Small intestine (tissue), 7 donors: ENCODE results near the gene CMC4. TPM values are rescaled to one million over a fixed set of nuclear protein-coding genes. Genes with fewer than 3 reads are reported as not detected.
A peak's percentile ranks its signal among the peaks of the same experiment; 100 is the strongest.

Experiments
- DNase-seq, 2 donors: peaks; one replicate each; pipeline versions ENCODE4 v3.0.0 to v3.0.0-alpha.2; 2013
- FAIRE-seq: peaks from 2 replicates; lab custom pipeline; 2012; peaks lifted over from hg19 to GRCh38; lab: Jason Lieb, UNC
- H3K27ac ChIP-seq, 3 donors: one replicate each; pipeline ENCODE4 v1.5.1; 2013; ENCODE audit warnings: low read length in 2 of 3, mild to moderate bottlenecking in 2 of 3, control low read depth in 1 of 3, inconsistent platforms in 1 of 3, low read depth in 1 of 3, moderate library complexity in 1 of 3
- H3K27me3 ChIP-seq, 3 donors: one replicate each; pipeline ENCODE4 v1.6.1; 2013; ENCODE audit warnings: low read length in 3 of 3, inconsistent platforms in 1 of 3; ENCODE audit not compliant: control insufficient read depth in 3 of 3, insufficient read depth in 3 of 3
- H3K36me3 ChIP-seq, 3 donors: one replicate each; pipeline ENCODE4 v1.6.1; 2013; ENCODE audit warnings: low read length in 3 of 3, inconsistent platforms in 1 of 3, low read depth in 1 of 3, mild to moderate bottlenecking in 1 of 3, moderate library complexity in 1 of 3; ENCODE audit not compliant: control insufficient read depth in 3 of 3, insufficient read depth in 2 of 3
- H3K4me1 ChIP-seq, 3 donors: one replicate each; pipeline ENCODE4 v1.6.1; 2013; ENCODE audit warnings: low read length in 2 of 3, inconsistent platforms in 1 of 3, low read depth in 1 of 3, mild to moderate bottlenecking in 1 of 3, moderate library complexity in 1 of 3; ENCODE audit not compliant: control insufficient read depth in 3 of 3, insufficient read depth in 2 of 3
- H3K4me3 ChIP-seq, 3 donors: one replicate each; pipeline ENCODE4 v1.5.1; 2013; ENCODE audit warnings: low read length in 3 of 3, control low read depth in 1 of 3, inconsistent platforms in 1 of 3, low read depth in 1 of 3, mild to moderate bottlenecking in 1 of 3, moderate library complexity in 1 of 3
- H3K9me3 ChIP-seq, 2 donors: one replicate each; pipeline ENCODE4 v1.6.1; 2013; ENCODE audit warnings: low read depth in 1 of 2, low read length in 1 of 2; ENCODE audit not compliant: control insufficient read depth in 2 of 2, insufficient read depth in 1 of 2
- WGBS, 3 donors: extraction: QIAGEN DNeasy Blood & Tissue Kit; methylation state at CpG; one replicate each; pipeline ENCODE4 v1.1.7; 2013; 5-methylcytosine and 5-hydroxymethylcytosine counted together
- polyA plus RNA-seq, 4 donors: library from polyadenylated mRNA; stranded (reverse) in 3 of 4; unstranded in 1 of 4; fragments of 200-250 nt in 3 of 4; fragments of 120-200 nt in 1 of 4; gene quantifications; one replicate each; pipeline versions ENCODE4 v1.2.1 to v1.2.3, GENCODE V29; 2013
- donor health status: healthy with polysubstance abuse.
- donor health status: control.
- donor health status: control.
- donor health status: Bipolar disorder and iron deficiency.
- donor health status: healthy.

Gene CMC4
- polyA plus RNA-seq, 4 donors = 9.3 to 17.3 (median 12.9) TPM

GRCh38 chrX:155061760-155062159 is 9.2 kb downstream of the CMC4 start:
- DNase-seq (no peak), FAIRE-seq (no peak)
- Histone ChIP-seq H3K9me3 (no peaks in the 10 kb centered on the region), H3K4me1 (peaks cover 0 to 5% (median 0%) of the 10 kb centered on the region in 3 donors), H3K27me3 (no peaks in the 10 kb centered on the region), H3K36me3 (peaks cover 0 to 4% (median 0%) of the 10 kb centered on the region in 3 donors), H3K27ac (no peak overlapping the region), H3K4me3 (no peak overlapping the region)
- WGBS, 3 donors = 82 to 89% (median 84%) methylated on average over 4 of the region's 4 CpGs

- no peak overlapping the region for H3K4me3 ChIP-seq
- H3K27ac ChIP-seq = peak overlapping the region; percentile 26 to 48 (median 40)
- 13 to 27% (median 14%) methylated on average over 23 to 25 of the region's 25 CpGs for WGBS, 3 donors
- H3K4me1 ChIP-seq = peaks cover 0 to 8% (median 0%) of the 10 kb centered on the region in 3 donors
- peak; percentile 83 to 85 for DNase-seq
- H3K9me3 ChIP-seq = no peaks in the 10 kb centered on the region
- no peaks in the 10 kb centered on the region for H3K27me3 ChIP-seq
- H3K36me3 ChIP-seq = peaks cover 0 to 6% (median 0%) of the 10 kb centered on the region in 3 donors
- FAIRE-seq = no peak
These were observed 13.8 kb downstream of the CMC4 start for GRCh38 chrX:155056877-155057792.

- FAIRE-seq = no peak
- H3K27ac ChIP-seq = peak overlapping the region in 1 of 3 donors; percentile 40
These were observed 14.5 kb downstream of the CMC4 start for GRCh38 chrX:155056471-155056870.

GRCh38 chrX:155055494-155055893 is 15.4 kb downstream of the CMC4 start:
- FAIRE-seq (no peak), DNase-seq (no peak)
- peaks cover 0 to 4% (median 3%) of the 10 kb centered on the region in 3 donors for H3K36me3 ChIP-seq
- WGBS, 3 donors = 75 to 88% (median 88%) methylated on average over 3 of the region's 3 CpGs
- H3K4me3 ChIP-seq = no peak overlapping the region
- H3K4me1 ChIP-seq = peaks cover 0 to 8% (median 0%) of the 10 kb centered on the region in 3 donors
- no peaks in the 10 kb centered on the region for H3K9me3 ChIP-seq
- H3K27me3 ChIP-seq = no peaks in the 10 kb centered on the region
- no peak overlapping the region for H3K27ac ChIP-seq

More at GRCh38 chrX:155056471-155056870, 14.5 kb downstream of the CMC4 start:
- H3K27me3 ChIP-seq = no peaks in the 10 kb centered on the region
- H3K9me3 ChIP-seq = no peaks in the 10 kb centered on the region
- DNase-seq = no peak
- peaks cover 0 to 6% (median 3%) of the 10 kb centered on the region in 3 donors for H3K36me3 ChIP-seq
- peaks cover 0 to 8% (median 0%) of the 10 kb centered on the region in 3 donors for H3K4me1 ChIP-seq
- 65 to 90% (median 85%) methylated on average over 1 of the region's 1 CpG for WGBS, 3 donors
- no peak overlapping the region for H3K4me3 ChIP-seq

- H3K27ac ChIP-seq = no peak overlapping the region
- H3K36me3 ChIP-seq = peaks cover 0 to 3% (median 2%) of the 10 kb centered on the region in 3 donors
- FAIRE-seq = no peak
- H3K27me3 ChIP-seq = no peaks in the 10 kb centered on the region
- H3K4me1 ChIP-seq = peaks cover 0 to 8% (median 0%) of the 10 kb centered on the region in 3 donors
- DNase-seq = no peak
- H3K9me3 ChIP-seq = no peaks in the 10 kb centered on the region
- no peak overlapping the region for H3K4me3 ChIP-seq
- 70 to 84% (median 82%) methylated on average over 4 of the region's 4 CpGs for WGBS, 3 donors
These were observed 16.7 kb downstream of the CMC4 start for GRCh38 chrX:155054255-155054654.

- Histone ChIP-seq H3K27me3 (no peaks in the 10 kb centered on the region), H3K4me1 (peaks cover 0 to 8% (median 0%) of the 10 kb centered on the region in 3 donors), H3K27ac (no peak overlapping the region), H3K36me3 (peaks cover 0 to 3% (median 2%) of the 10 kb centered on the region in 3 donors), H3K4me3 (no peak overlapping the region), H3K9me3 (no peaks in the 10 kb centered on the region)
- DNase-seq = no peak
- FAIRE-seq = no peak
- 70 to 97% (median 90%) methylated on average over 3 of the region's 3 CpGs for WGBS, 3 donors
These were observed 17.3 kb downstream of the CMC4 start for GRCh38 chrX:155053656-155054055.

- DNase-seq (no peak), FAIRE-seq (no peak)
- Histone ChIP-seq H3K36me3 (peaks cover 0 to 3% (median 2%) of the 10 kb centered on the region in 3 donors), H3K27me3 (no peaks in the 10 kb centered on the region), H3K27ac (no peak overlapping the region), H3K4me3 (no peak overlapping the region), H3K4me1 (peaks cover 0 to 8% (median 0%) of the 10 kb centered on the region in 3 donors), H3K9me3 (no peaks in the 10 kb centered on the region)
- WGBS, 3 donors = 47 to 74% (median 53%) methylated on average over 5 of the region's 5 CpGs
These were observed 18.0 kb downstream of the CMC4 start for GRCh38 chrX:155052738-155053498.

GRCh38 chrX:155048977-155049619 is 21.8 kb downstream of the CMC4 start:
- Histone ChIP-seq H3K4me3 (no peak overlapping the region), H3K4me1 (no peaks in the 10 kb centered on the region), H3K27ac (no peak overlapping the region), H3K27me3 (no peaks in the 10 kb centered on the region), H3K36me3 (peaks cover 2 to 3% (median 2%) of the 10 kb centered on the region in 3 donors), H3K9me3 (no peaks in the 10 kb centered on the region)
- no peak for FAIRE-seq
- WGBS, 3 donors = 43 to 53% (median 53%) methylated on average over 9 of the region's 9 CpGs
- DNase-seq = peak; percentile 29 to 60
